Measurements from ENCODE around the gene PDE12.

- TF ChIP-seq EZH2 (IDR thresholded peaks at IDR 0.05) = no peak
- TF ChIP-seq POLR2AphosphoS5 (IDR thresholded peaks at IDR 0.05; ENCODE audit: borderline replicate concordance, low read depth, low read length) = no peak
- TF ChIP-seq FOXP2 (optimal IDR thresholded peaks at IDR 0.05; ENCODE audit: control extremely low read depth, extremely low read length, insufficient read depth) = no peak
Observed at GRCh38 chr3:57592306-57592705, 36.2 kb downstream of the PDE12 start.

Data from SK-N-MC (cell line).